Right atrium auricular region (tissue), 2 donors: Measurements from ENCODE around the gene DDX1. TPM values are rescaled to one million over a fixed set of nuclear protein-coding genes. Genes with fewer than 3 reads are reported as not detected.

Source experiments
- DNase-seq: peaks from one replicate; pipeline ENCODE4 v3.0.0-alpha.2; 2019; ENCODE audit warnings: low spot score
- H3K27ac ChIP-seq, 2 donors: fragments of 200-600 bp; sonication (generic); 1 replicate in 1 of 2; 2 replicates in 1 of 2; pipeline ENCODE4 v1.5.1; 2016 to 2019
- H3K27me3 ChIP-seq, 2 donors: fragments of 200-600 bp; sonication (generic); one replicate each; pipeline versions ENCODE4 v1.5.1 to v1.6.0; 2017 to 2019
- H3K36me3 ChIP-seq: fragments of 200-600 bp; sonication (generic); one replicate; pipeline ENCODE4 v1.5.1; 2016
- H3K4me1 ChIP-seq, 2 donors: fragments of 200-600 bp; sonication (generic); one replicate each; pipeline versions ENCODE4 v1.5.1 to v1.6.0; 2017 to 2019
- H3K4me3 ChIP-seq, 2 donors: fragments of 200-600 bp; sonication (generic); 1 replicate in 1 of 2; 2 replicates in 1 of 2; pipeline ENCODE4 v1.5.1; 2017 to 2019; ENCODE audit warnings: mild to moderate bottlenecking in 1 of 2, moderate library complexity in 1 of 2
- H3K9me3 ChIP-seq, 2 donors: fragments of 200-600 bp; sonication (generic); one replicate each; pipeline ENCODE4 v1.5.1; 2019
- CTCF ChIP-seq, 2 donors: fragments of 200-600 bp; sonication (generic); IDR thresholded peaks; one replicate each; pipeline ENCODE4 v1.5.1; 2019; ENCODE audit warnings: antibody characterized with exemption in 2 of 2
- total RNA-seq, 2 donors: library from RNA; depleted of rRNA; stranded (reverse); fragments of >200 nt; gene quantifications; one replicate each; pipeline ENCODE4 v1.1.0, GENCODE V29; 2016

DDX1 gene
- total RNA-seq, 2 donors from 2014 or later: 60.1 to 75.9 TPM

GRCh38 chr2:15628899-15629855 is 37.5 kb downstream of the DDX1 start:
- Histone ChIP-seq H3K4me1 (peaks cover 0 to 4% of the 10 kb centered on the region in 2 donors), H3K27ac (no peak overlapping the region), H3K27me3 (no peaks in the 10 kb centered on the region), H3K9me3 (no peaks in the 10 kb centered on the region), H3K4me3 (no peak overlapping the region), H3K36me3 (peaks cover 75% of the 10 kb centered on the region)
- no peak for TF ChIP-seq CTCF (IDR thresholded peaks at IDR 0.05)
- DNase-seq: no peak

GRCh38 chr2:15630121-15630977 is 38.7 kb downstream of the DDX1 start:
- Histone ChIP-seq H3K27ac (no peak overlapping the region), H3K4me3 (no peak overlapping the region), H3K36me3 (peaks cover 65% of the 10 kb centered on the region), H3K4me1 (peaks cover 0 to 4% of the 10 kb centered on the region in 2 donors), H3K27me3 (no peaks in the 10 kb centered on the region), H3K9me3 (no peaks in the 10 kb centered on the region)
- no peak for TF ChIP-seq CTCF (IDR thresholded peaks at IDR 0.05)
- no peak for DNase-seq

- Histone ChIP-seq H3K27ac (no peak overlapping the region), H3K27me3 (no peaks in the 10 kb centered on the region), H3K36me3 (peaks cover 63% of the 10 kb centered on the region), H3K4me3 (no peak overlapping the region), H3K4me1 (peaks cover 0 to 4% of the 10 kb centered on the region in 2 donors), H3K9me3 (no peaks in the 10 kb centered on the region)
- TF ChIP-seq CTCF (IDR thresholded peaks at IDR 0.05): no peak
- DNase-seq: no peak
These were observed 39.5 kb downstream of the DDX1 start for GRCh38 chr2:15630978-15631719.

GRCh38 chr2:15631883-15632282 is 40.2 kb downstream of the DDX1 start:
- H3K27ac ChIP-seq: no peak overlapping the region
- H3K4me1 ChIP-seq: peaks cover 0 to 4% of the 10 kb centered on the region in 2 donors
- DNase-seq: no peak
- no peaks in the 10 kb centered on the region for H3K27me3 ChIP-seq
- H3K9me3 ChIP-seq: no peaks in the 10 kb centered on the region
- peaks cover 62% of the 10 kb centered on the region for H3K36me3 ChIP-seq
- no peak for TF ChIP-seq CTCF (IDR thresholded peaks at IDR 0.05)
- H3K4me3 ChIP-seq: no peak overlapping the region
